ENCODE data around the gene ST6GAL1.

ST6GAL1 gene

GRCh38 chr3:186960347-186960746 is 30.0 kb downstream of the ST6GAL1 start:
- Histone ChIP-seq H3K4me1 (ENCODE audit: control insufficient read depth in 1 of 2, insufficient read depth in 1 of 2, low read depth in 1 of 2, low read length in 1 of 2) (peaks cover 0 to 8% of the 10 kb centered on the region in 2 experiments), H3K27ac (peak overlapping the region; percentile 41), H3K4me3 (ENCODE audit: low read depth in 1 of 2, low read length in 1 of 2) (no peak overlapping the region), H3K9me3 (no peaks in the 10 kb centered on the region), H3K36me3 (peaks cover 22% of the 10 kb centered on the region), H3K27me3 (no peaks in the 10 kb centered on the region)
- TF ChIP-seq CTCF (IDR thresholded peaks at IDR 0.05): no peak

- TF ChIP-seq CTCF (IDR thresholded peaks at IDR 0.05): no peak
- Histone ChIP-seq H3K4me1 (ENCODE audit: control insufficient read depth in 1 of 2, insufficient read depth in 1 of 2, low read depth in 1 of 2, low read length in 1 of 2) (peaks cover 0 to 10% of the 10 kb centered on the region in 2 experiments), H3K27me3 (no peaks in the 10 kb centered on the region), H3K4me3 (ENCODE audit: low read depth in 1 of 2, low read length in 1 of 2) (no peak overlapping the region), H3K9me3 (no peaks in the 10 kb centered on the region), H3K27ac (no peak overlapping the region), H3K36me3 (peaks cover 38% of the 10 kb centered on the region)
Measured at GRCh38 chr3:186962445-186962844, 32.1 kb downstream of the ST6GAL1 start.

- H3K36me3 ChIP-seq: peaks cover 38% of the 10 kb centered on the region
- no peak for TF ChIP-seq CTCF (IDR thresholded peaks at IDR 0.05)
- H3K4me1 ChIP-seq (ENCODE audit: control insufficient read depth in 1 of 2, insufficient read depth in 1 of 2, low read depth in 1 of 2, low read length in 1 of 2): peaks cover 0 to 15% of the 10 kb centered on the region in 2 experiments
- H3K27me3 ChIP-seq: no peaks in the 10 kb centered on the region
- no peak overlapping the region for H3K4me3 ChIP-seq (ENCODE audit: low read depth in 1 of 2, low read length in 1 of 2)
- no peak overlapping the region for H3K27ac ChIP-seq
- no peaks in the 10 kb centered on the region for H3K9me3 ChIP-seq
Measured at GRCh38 chr3:186963636-186964035, 33.3 kb downstream of the ST6GAL1 start.

- H3K4me3 ChIP-seq (ENCODE audit: low read depth in 1 of 2, low read length in 1 of 2): no peak overlapping the region
- H3K36me3 ChIP-seq: peaks cover 38% of the 10 kb centered on the region
- H3K4me1 ChIP-seq (ENCODE audit: control insufficient read depth in 1 of 2, insufficient read depth in 1 of 2, low read depth in 1 of 2, low read length in 1 of 2): peaks cover 0 to 13% of the 10 kb centered on the region in 2 experiments
- TF ChIP-seq CTCF (IDR thresholded peaks at IDR 0.05): no peak
- H3K27me3 ChIP-seq: no peaks in the 10 kb centered on the region
- no peaks in the 10 kb centered on the region for H3K9me3 ChIP-seq
- no peak overlapping the region for H3K27ac ChIP-seq
Measured at GRCh38 chr3:186964071-186964470, 33.7 kb downstream of the ST6GAL1 start.

- Histone ChIP-seq H3K36me3 (peaks cover 38% of the 10 kb centered on the region), H3K27me3 (no peaks in the 10 kb centered on the region), H3K27ac (no peak overlapping the region), H3K4me3 (ENCODE audit: low read depth in 1 of 2, low read length in 1 of 2) (no peak overlapping the region), H3K4me1 (ENCODE audit: control insufficient read depth in 1 of 2, insufficient read depth in 1 of 2, low read depth in 1 of 2, low read length in 1 of 2) (peaks cover 0 to 7% of the 10 kb centered on the region in 2 experiments), H3K9me3 (no peaks in the 10 kb centered on the region)
- no peak for TF ChIP-seq CTCF (IDR thresholded peaks at IDR 0.05)
Measured at GRCh38 chr3:186964616-186965015, 34.3 kb downstream of the ST6GAL1 start.

All from neutrophil (primary cell).